GM23248 (cell line): ENCODE data around the gene TCTN3.

Source experiments
- EZH2 ChIP-seq: fragments of 200-600 bp; sonication (generic); IDR thresholded peaks from 2 replicates; pipeline ENCODE4 v1.6.1; 2018; ENCODE audit warnings: antibody characterized with exemption, mild to moderate bottlenecking; ENCODE audit not compliant: insufficient read depth, poor library complexity, severe bottlenecking
- EZH2phosphoT487 ChIP-seq: fragments of 200-600 bp; sonication (generic); IDR thresholded peaks from 2 replicates; pipeline ENCODE4 v1.6.1; 2018; ENCODE audit warnings: antibody characterized with exemption, moderate library complexity, mild to moderate bottlenecking, low read depth; ENCODE audit not compliant: insufficient read depth

- TF ChIP-seq EZH2 = no peak
- no peak for TF ChIP-seq EZH2phosphoT487
These were observed 75.6 kb downstream of the TCTN3 start for GRCh38 chr10:95618101-95618500.
